H1 (cell line): ENCODE data around the gene PLEKHG5. TPM values are rescaled to one million over a fixed set of nuclear protein-coding genes. Genes with fewer than 3 reads are reported as not detected.

ENCODE experiments used
- CTBP2 ChIP-seq: IDR thresholded peaks from 2 replicates; pipeline ENCODE4 v1.7.0; 2011; ENCODE audit warnings: borderline replicate concordance, mild to moderate bottlenecking, moderate library complexity, mixed read lengths, low read length; ENCODE audit not compliant: insufficient read depth, insufficient read length
- EZH2 ChIP-seq: fragments of 200-600 bp; sonication (generic); IDR thresholded peaks from 2 replicates; pipeline ENCODE4 v1.7.1; 2012; ENCODE audit warnings: low read depth, mild to moderate bottlenecking, moderate library complexity, low read length, inconsistent platforms; ENCODE audit not compliant: severe bottlenecking
- HDAC2 ChIP-seq, 2 experiments: fragments of 300-600 bp in 1 of 2; sonication (generic) in 1 of 2; IDR thresholded peaks; 2 replicates each; pipeline ENCODE4 v1.6.1; 2011 to 2012; ENCODE audit warnings: low read depth in 2 of 2, low read length in 2 of 2, mild to moderate bottlenecking in 2 of 2, moderate library complexity in 2 of 2, borderline replicate concordance in 1 of 2, inconsistent platforms in 1 of 2
- HDAC6 ChIP-seq: IDR thresholded peaks from one replicate; pipeline ENCODE4 v1.7.1; 2012; ENCODE audit warnings: low read depth, mild to moderate bottlenecking, inconsistent platforms, low read length, moderate library complexity
- KDM4A ChIP-seq: IDR thresholded peaks from one replicate; pipeline ENCODE4 v1.7.1; 2012; ENCODE audit warnings: low read depth, mild to moderate bottlenecking, moderate library complexity, low read length, inconsistent platforms; ENCODE audit not compliant: severe bottlenecking
- SAP30 ChIP-seq: fragments of 300-600 bp; sonication (generic); IDR thresholded peaks from 2 replicates; pipeline ENCODE4 v1.7.1; 2012; ENCODE audit warnings: low read length, moderate library complexity, mild to moderate bottlenecking, inconsistent platforms; ENCODE audit not compliant: insufficient read depth, insufficient replicate concordance
- polyA plus RNA-seq, 7 experiments: library from polyadenylated mRNA; depleted of rRNA in 3 of 7; stranded (reverse) in 5 of 7; unstranded in 2 of 7; fragments of >200 nt in 5 of 7; fragments of 200-250 nt in 2 of 7; gene quantifications; 1 replicate in 5 of 7; 2 replicates in 1 of 7; 4 replicates in 1 of 7; pipeline versions ENCODE4 v1.2.1 to v1.2.3, GENCODE V29; 2011 to 2013; ENCODE audit warnings: missing spikeins in 2 of 7, mixed read lengths in 2 of 7
- total RNA-seq: library from RNA; stranded (reverse); fragmentation: NEBNext Ultra II Directional; extraction: Animal tissue kit (Norgen Biotek cat#: 25700); gene quantifications from 2 replicates; pipeline ENCODE4 v1.2.1, GENCODE V29; 2021

The PLEKHG5 gene
- total and polyA plus RNA-seq, 2 of the 8 experiments (the other 6 are each of a cell fraction or from before 2014, with no cell fraction given): 10.4 to 13.8 TPM

- TF ChIP-seq HDAC6 (no peak), SAP30 (no peak), HDAC2 (IDR thresholded peaks at IDR 0.05; ENCODE audit: borderline replicate concordance in 1 of 2, low read depth in 2 of 2, low read length in 2 of 2) (no peak), EZH2 (no peak), CTBP2 (no peak), KDM4A (no peak)
Measured at GRCh38 chr1:6467744-6468688, 23.5 kb downstream of the PLEKHG5 start (continued).
